HG03378 (cell line): ENCODE data around the gene PDZRN3.

Experiments
- ATAC-seq: cut with Tn5 transposase; IDR thresholded peaks from one replicate; pipeline ENCODE4 v1.9.1; 2021; ENCODE audit warnings: mild to moderate bottlenecking, moderate library complexity; ENCODE audit not compliant: unreplicated experiment

PDZRN3 gene

GRCh38 chr3:73498764-73499622 lies 125.7 kb downstream of the PDZRN3 start:
- ATAC-seq = no peak

DNA sequence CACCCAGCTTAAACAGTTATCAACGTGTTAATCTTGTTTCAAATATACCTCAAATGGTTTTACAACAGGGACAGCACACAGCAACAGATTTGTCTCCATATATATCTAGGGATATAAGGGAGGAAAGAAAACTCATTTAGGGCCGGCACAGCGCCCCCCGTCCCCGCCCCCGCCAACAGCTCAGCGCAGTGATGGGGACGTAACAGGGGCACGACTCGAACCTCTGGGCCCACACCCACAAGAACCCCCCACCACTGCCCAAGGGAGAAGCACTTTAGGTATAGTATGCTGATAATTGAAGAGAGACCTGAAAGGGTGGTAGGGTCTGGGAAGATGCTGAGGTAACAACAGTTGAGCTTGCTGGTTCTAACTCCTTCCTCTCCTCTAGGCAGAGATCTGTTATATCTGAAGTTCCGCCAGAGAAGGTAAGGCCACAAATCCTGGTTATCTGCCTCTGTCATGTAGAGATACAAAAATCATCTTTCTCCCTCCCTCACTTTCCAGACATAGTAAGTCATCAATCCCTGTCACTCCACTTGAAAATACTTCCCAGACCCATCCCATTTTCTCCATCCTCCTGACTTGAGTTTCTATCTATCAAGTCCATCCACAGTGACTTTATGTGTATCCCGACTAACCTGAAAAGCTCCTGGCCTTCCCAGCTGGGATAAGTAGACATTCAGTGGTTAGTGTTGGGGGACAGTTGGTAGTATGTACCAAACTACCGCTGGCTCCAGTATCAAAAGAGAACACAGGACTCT lies 126.9 kb downstream of the PDZRN3 start:
- ATAC-seq = no peak

- ATAC-seq = no peak
These were observed 131.0 kb downstream of the PDZRN3 start for GRCh38 chr3:73493543-73494308.

DNA sequence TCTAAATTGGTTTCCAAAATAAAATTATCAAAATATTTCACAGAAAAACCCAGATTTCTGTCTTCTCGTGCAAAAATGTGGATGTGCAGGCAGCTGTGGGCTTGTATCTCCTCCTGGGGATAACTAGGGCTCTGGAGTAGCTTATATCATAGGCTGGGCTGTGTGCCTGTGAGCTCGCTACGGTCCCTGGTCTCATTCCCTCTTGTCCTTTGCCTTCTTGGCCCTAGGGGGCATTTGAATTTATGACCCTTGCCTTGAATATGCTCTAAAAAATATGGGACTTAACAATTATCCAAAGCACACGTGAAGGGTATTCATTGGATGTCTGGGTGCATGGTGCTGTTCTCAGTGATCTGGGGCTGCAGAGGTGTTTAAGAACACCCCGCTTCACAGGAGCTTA lies 132.6 kb downstream of the PDZRN3 start:
- no peak for ATAC-seq

GRCh38 chr3:73491287-73491662 lies 133.5 kb downstream of the PDZRN3 start:
- no peak for ATAC-seq

- ATAC-seq = no peak
These were observed 134.1 kb downstream of the PDZRN3 start for GRCh38 chr3:73490453-73491286.

- no peak for ATAC-seq
These were observed 138.8 kb downstream of the PDZRN3 start for GRCh38 chr3:73485877-73486330.

DNA sequence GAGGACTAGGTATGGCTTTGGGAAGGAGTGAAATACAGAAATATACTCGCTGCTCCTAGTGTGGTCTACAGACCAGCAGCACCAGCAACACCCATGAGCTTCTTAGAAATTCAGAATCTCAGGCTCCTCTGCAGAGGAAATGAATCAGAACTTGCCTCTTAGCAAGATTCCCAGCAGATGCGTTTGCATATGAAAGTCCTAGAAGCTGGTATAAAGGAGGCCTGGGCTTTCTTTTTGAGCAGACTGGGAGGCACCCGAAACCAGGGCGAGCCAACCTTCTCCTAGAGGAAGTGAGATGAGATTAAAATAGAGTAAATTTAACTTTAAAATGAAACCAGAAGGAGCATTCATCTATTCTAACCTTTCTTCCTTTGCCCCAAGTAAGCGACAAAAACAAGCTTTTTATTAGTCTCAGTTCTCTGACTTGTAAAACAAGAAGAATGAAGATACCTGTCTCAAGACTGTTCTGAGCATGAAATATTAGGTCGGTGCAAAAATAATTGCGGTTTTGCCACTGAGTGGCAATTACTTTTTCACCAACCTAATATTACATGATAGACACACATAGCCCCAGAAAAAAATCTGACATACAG lies 140.0 kb downstream of the PDZRN3 start:
- ATAC-seq = peak; percentile 87

- no peak for ATAC-seq
These were observed 142.9 kb downstream of the PDZRN3 start for GRCh38 chr3:73481888-73482287.

DNA sequence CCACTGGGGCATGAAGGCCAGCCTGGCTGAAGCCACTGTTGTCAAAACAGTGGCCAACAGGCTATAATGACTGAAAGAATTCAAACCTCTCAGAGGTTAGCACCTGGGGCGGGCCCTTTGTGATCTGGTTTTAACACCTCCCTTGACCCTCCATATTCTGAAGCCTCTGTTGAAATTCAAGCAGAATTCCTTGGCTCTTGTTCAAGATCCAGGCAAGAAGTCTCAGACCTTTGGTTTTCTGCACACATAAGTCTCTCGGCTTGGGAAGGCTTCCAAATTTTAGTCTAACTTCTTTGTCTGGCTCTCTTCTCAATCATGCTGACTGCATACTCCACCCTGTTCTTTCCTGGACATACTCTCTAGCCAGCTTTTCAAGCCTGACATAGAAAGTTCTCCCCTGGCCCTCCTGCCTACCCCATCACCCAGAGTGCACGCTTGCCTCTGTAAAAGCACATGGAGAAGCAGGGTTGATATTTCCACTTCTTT lies 144.5 kb downstream of the PDZRN3 start:
- no peak for ATAC-seq

DNA sequence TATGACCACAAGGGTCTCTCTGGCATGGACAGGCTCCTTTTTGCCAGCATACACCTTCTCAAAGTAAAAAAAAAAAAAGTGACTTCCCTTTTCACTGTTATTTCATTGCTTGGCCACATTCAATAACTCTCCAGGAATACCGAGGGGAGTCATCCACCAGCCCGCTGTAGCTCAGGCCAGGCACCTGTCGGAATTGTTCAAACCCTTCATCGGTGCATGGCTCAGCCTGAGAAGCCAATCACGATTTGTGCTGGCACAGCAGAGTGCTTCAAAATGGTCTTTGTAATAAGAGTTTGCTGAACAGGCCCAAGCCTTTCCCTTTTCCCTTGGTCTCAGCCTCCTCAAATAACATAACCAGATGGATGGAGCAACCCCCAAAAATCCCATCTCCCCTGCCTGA lies 145.4 kb downstream of the PDZRN3 start:
- no peak for ATAC-seq

- no peak for ATAC-seq
These were observed 145.9 kb downstream of the PDZRN3 start for GRCh38 chr3:73478858-73479257.

- no peak for ATAC-seq
These were observed 149.0 kb downstream of the PDZRN3 start for GRCh38 chr3:73475717-73476116.

DNA sequence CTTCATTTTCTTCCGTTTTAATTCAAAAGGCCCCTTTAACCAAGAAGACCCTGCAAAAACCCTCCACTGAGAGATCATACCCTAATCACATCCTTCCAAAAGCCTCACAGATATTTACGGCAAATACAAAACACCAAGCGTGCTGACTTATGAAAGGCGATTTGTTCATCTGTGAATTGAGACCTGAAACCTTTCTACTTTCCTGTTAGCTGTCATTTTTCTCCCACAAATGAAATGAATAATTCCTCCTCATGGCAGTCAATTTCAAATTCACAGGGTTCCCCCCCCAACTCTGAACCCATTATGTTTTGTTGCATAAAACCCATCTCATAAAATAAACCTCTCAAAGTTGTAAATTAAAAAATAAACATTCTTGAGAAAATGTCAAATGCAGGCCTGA lies 149.6 kb downstream of the PDZRN3 start:
- ATAC-seq = no peak

DNA sequence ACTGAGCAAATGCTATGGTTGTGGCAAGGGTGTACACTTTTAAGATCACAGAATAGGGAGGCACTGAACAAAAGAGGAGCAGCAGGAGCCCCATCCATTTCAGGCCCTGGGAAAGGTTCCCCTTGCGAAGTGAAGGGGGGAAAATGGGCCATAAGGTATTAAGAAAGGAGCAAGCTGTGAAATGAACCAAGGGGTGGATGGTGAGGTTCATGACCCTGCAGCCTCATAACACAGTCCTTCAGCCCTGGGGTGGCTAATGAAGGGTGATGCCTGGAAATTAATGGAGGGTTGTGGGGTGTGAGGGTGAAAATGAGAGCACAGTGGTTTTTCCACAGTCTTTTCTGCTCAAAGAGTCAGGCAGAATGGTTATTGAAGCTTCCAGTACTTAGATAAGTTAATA lies 150.1 kb downstream of the PDZRN3 start:
- no peak for ATAC-seq

GRCh38 chr3:73473898-73474416 lies 150.8 kb downstream of the PDZRN3 start:
- ATAC-seq = no peak

DNA sequence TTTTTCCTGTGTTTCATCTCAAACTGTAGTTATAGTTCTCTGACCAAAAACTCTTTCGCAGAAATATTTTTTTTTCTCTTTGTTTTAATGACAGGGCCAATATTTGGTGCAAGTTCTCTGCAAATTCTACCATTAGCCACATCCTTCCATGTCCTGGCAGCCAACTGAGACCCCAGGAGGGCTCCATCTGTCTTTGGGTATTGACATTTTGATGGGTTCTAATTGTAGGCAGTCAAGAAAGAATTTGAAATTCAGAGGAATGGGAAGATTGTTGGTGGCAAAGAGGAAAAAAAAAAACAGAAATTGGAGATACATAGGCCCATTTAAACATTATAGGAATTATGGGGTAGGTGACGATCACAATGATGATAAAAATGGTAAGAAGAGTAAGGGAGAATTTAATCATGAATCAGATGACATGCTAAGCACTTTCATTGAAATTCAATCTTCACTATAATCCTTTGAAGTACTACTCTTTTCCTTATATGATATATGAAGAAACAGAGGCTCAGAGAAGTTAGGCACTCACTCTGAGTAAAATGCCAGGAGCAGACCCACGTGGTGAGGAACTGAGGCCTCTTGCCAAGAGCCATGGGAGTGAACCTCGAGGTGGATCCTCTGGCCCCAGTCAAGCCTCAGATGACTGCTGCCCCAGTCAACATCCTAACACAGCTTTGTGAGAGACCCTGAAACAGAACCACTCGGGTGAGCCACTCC lies 151.4 kb downstream of the PDZRN3 start:
- no peak for ATAC-seq

GRCh38 chr3:73471986-73472787 lies 152.6 kb downstream of the PDZRN3 start:
- no peak for ATAC-seq
